Keratinocyte (primary cell): ENCODE data around the gene RRP36.

Experiments used
- CTCF ChIP-seq, 3 experiments: IDR thresholded peaks in 1 of 3; conservative IDR thresholded peaks in 1 of 3; optimal IDR thresholded peaks in 1 of 3; 2 replicates in 2 of 3; 3 replicates in 1 of 3; pipeline versions ENCODE3 to v1.5.1; 2011; ENCODE audit warnings: low read length in 3 of 3, mild to moderate bottlenecking in 3 of 3, moderate library complexity in 2 of 3, control low read depth in 1 of 3, inconsistent platforms in 1 of 3; ENCODE audit not compliant: insufficient read depth in 2 of 3; ENCODE audit errors: extremely low read depth in 1 of 3
- EZH2 ChIP-seq: IDR thresholded peaks from one replicate; pipeline ENCODE4 v1.6.1; 2012; ENCODE audit warnings: inconsistent platforms, mild to moderate bottlenecking, low read length, moderate library complexity

GRCh38 chr6:43020052-43020705 is 1.2 kb upstream of the RRP36 start:
- TF ChIP-seq CTCF (optimal IDR thresholded peaks at IDR 0.05 in 1 of 3, IDR thresholded peaks at IDR 0.05 in 1 of 3, conservative IDR thresholded peaks at IDR 0.05 in 1 of 3; ENCODE audit: extremely low read depth in 1 of 3, insufficient read depth in 2 of 3, low read length in 3 of 3) (no peak), EZH2 (no peak)
